ENCODE results near the gene KRT78.

The KRT78 gene

DNA sequence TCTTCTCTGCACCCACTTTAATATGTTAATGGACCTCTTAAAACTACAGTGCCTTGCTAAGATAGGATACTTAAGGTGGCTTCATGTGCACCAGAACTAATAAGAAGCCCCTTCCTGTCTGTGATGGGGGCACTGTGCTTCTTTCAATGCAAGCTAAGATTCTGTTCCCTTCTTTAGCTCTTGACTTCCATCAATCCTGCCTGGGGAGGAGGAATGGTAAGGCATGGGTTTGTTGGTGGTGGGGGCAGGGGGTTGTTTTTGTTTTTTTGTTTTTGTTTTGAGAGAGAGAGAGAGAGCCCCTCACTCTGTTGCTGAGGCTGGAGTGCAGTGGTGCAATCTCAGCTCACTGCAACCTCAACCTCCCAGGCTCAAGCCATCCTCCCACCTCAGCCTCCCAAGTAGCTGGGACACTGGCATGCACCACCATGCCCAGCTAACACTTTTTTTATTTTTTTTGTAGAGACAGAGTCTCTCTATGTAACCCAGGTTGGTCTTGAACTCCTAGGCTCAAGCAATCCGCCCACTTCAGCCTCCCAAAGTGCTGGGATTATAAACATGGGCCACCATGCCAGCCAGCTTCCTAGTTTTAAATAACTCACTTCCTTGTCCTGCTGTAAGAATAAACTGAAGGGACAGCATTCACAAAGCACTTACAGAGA is 48.4 kb downstream of the KRT78 start:
- peak overlapping the region; percentile 34 for H3K27ac ChIP-seq
- TF ChIP-seq, protein P1, sequence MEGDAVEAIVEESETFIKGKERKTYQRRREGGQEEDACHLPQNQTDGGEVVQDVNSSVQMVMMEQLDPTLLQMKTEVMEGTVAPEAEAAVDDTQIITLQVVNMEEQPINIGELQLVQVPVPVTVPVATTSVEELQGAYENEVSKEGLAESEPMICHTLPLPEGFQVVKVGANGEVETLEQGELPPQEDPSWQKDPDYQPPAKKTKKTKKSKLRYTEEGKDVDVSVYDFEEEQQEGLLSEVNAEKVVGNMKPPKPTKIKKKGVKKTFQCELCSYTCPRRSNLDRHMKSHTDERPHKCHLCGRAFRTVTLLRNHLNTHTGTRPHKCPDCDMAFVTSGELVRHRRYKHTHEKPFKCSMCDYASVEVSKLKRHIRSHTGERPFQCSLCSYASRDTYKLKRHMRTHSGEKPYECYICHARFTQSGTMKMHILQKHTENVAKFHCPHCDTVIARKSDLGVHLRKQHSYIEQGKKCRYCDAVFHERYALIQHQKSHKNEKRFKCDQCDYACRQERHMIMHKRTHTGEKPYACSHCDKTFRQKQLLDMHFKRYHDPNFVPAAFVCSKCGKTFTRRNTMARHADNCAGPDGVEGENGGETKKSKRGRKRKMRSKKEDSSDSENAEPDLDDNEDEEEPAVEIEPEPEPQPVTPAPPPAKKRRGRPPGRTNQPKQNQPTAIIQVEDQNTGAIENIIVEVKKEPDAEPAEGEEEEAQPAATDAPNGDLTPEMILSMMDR (IDR thresholded peaks at IDR 0.05) = no peak
- no peak for TF ChIP-seq ZFX (IDR thresholded peaks at IDR 0.05; ENCODE audit: borderline replicate concordance)

DNA sequence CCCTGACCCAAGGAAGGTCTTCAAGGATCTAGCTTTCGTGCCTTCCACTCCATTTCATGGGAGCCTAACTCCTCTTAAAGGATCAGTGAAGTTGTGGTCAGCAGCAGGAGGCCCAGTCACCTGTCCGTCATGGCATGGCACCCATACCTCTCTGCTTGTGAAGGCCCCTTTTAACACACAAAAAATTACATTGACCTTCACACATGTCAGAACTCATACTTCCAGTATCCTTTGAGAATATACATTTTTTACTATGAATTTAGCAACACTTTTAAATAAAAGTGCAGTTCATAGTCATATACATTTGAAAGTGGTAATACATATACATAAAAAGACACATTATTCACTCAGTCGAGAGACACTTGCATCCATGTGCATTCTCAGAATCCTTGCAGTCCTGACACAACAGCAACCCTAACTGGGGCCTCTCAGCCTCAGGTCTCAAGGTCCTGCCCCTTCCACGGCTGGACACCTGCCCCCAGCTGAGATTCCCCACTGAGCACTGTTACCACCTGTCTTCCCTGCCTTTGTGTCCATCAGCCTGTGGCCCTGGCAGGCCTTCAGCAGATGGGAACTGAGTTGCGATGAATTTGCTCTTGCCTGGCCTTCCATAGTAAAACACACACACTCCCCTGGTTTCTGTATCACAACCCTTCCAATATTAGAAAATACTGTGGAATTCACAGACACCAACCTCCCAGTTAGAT is 49.1 kb downstream of the KRT78 start:
- no peak overlapping the region for H3K27ac ChIP-seq
- TF ChIP-seq, protein P1 (IDR thresholded peaks at IDR 0.05) = no peak
- TF ChIP-seq ZFX (IDR thresholded peaks at IDR 0.05; ENCODE audit: borderline replicate concordance) = no peak

DNA sequence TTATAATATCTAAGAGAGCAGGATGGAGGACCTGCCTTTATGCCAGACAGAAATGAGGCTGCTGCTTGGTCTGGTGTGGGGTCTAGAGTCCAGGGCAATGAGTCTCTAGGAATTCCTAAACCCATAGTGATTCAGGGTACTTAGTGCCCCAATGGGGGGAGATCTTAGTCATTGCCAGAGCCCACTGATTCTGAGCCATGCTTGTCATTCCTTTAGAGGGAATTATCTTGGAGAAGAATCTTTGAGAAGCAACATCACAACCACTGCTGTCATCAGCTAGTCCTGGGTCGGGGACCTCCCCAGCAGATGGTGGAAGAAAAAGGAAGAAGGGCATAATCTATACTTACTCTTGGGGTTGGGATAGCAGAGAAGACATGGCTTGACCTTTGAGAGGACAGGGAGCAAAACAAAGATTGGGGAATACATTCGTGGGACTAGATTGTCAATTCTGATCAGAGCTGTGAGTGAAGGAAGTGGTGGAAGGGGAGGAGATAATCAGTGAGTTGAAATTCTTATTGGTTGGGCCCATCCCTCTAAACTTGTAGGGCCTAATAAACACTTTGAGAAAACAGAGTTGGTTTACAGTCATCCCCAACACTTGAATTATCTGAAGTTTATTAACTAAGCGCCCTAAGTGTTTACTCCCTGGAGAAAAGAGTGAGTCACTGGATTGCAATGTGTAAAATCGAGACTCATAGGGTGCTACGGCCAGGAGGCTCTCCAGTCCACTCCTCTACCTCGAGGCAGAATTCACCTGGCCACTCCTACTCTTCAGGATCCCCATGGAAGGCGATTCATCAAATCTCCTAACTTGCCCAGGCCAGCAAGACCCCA is 49.9 kb downstream of the KRT78 start:
- no peak overlapping the region for H3K27ac ChIP-seq
- TF ChIP-seq, protein P1 (IDR thresholded peaks at IDR 0.05) = no peak
- no peak for TF ChIP-seq ZFX (IDR thresholded peaks at IDR 0.05; ENCODE audit: borderline replicate concordance)

DNA sequence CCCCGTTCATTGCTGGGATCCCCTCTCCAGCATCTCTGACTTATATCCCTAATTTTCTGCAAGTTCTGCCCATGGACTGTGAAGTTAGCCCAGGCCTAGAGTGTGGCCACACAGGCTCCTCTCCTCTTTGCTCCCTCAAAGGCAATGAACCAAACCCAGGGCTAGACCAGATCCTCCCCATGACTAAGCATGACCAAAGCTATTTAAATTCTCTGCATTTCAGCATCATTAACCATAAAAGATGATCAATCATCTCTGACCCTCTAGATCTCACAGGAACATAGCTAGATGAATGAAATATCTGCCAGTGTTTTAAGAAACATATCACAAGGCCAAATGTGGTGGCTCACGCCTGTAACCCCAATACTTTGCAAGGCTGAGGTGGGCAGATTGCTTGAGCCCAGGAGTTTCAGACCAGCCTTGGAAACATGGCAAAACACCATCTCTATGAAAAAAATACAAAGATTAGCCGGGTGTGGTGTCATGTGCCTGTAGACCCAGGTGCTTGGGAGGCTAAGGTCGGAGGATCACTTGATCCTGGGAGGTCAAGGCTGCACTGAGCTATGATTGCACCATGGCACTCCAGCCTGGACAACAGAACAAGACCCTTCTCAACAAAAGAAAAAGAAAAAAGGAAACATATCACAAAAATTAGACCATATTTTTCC is 50.7 kb downstream of the KRT78 start:
- TF ChIP-seq, protein P1 (IDR thresholded peaks at IDR 0.05) = no peak
- TF ChIP-seq ZFX (IDR thresholded peaks at IDR 0.05; ENCODE audit: borderline replicate concordance) = no peak
- no peak overlapping the region for H3K27ac ChIP-seq

DNA sequence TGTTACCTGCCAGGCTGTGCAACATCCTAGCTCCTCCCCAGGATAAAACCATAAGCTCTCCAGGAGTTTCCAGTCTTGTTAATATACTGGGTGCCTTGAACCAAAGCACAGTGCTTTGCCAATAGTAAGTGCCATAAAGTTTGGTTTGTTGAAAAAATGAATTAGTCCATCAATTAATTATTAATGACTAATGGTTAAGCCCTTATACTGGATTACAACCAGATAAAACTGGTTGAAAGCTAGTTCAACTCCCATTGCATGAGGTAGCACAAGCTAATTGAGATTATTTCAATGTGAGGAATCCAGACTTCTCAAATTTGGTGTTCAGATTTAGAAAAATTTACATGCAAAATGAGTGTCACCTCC is 51.3 kb downstream of the KRT78 start:
- TF ChIP-seq, protein P1 (IDR thresholded peaks at IDR 0.05) = no peak
- TF ChIP-seq ZFX (IDR thresholded peaks at IDR 0.05; ENCODE audit: borderline replicate concordance) = no peak
- no peak overlapping the region for H3K27ac ChIP-seq

DNA sequence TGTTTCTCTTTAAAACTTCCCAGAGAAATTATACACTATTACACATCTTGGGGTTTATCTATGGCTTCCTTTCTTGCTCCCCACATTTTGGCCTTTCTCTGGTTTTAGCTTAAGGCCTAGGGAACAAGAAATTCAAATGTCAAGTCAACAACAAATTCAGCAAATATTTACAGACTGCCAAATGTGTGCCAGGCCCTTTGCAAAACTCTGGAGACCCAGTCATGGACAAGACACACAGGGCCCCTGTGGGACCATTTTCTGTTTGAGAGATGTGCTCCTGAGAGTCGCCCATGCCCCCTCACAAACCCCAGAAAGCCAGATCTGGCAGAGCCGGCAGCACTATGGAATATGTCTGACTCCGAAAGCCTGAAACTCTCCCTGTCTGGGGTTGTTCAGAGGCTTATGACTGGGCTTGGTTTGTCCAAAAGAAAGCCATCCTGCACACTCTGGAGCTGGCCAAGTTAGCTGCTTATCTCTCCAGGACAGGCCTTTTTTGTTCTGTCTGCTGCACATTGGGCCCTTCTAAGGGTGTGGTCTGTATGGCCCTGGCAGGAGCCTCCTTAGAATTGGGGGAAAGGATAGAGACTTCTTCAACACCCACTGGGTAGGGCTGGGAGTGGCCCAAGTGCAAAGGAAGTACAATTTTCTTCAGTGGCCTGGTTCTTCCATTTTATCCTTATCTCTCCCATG is 51.8 kb downstream of the KRT78 start:
- TF ChIP-seq, protein P1 (IDR thresholded peaks at IDR 0.05) = no peak
- no peak for TF ChIP-seq ZFX (IDR thresholded peaks at IDR 0.05; ENCODE audit: borderline replicate concordance)
- H3K27ac ChIP-seq = no peak overlapping the region

Measured in 22Rv1 (cell line).